Prostate gland (tissue), 2 donors: ENCODE data around the gene KCNQ1. TPM values are rescaled to one million over a fixed set of nuclear protein-coding genes. Genes with fewer than 3 reads are reported as not detected.
A peak's percentile ranks its signal among the peaks of the same experiment; 100 is the strongest.

Experiments
- DNase-seq: peaks from one replicate; pipeline ENCODE4 v3.0.0-alpha.2; 2019; ENCODE audit warnings: low spot score
- H3K27ac ChIP-seq, 2 donors: fragments of 200-600 bp; sonication (generic); 2 replicates each; pipeline ENCODE4 v1.5.1; 2017 to 2019
- H3K27me3 ChIP-seq: fragments of 200-600 bp; sonication (generic); replicated peaks from 2 replicates; pipeline ENCODE4 v1.5.1; 2019; ENCODE audit not compliant: insufficient read depth
- H3K36me3 ChIP-seq, 2 donors: fragments of 200-600 bp; sonication (generic); 1 replicate in 1 of 2; 2 replicates in 1 of 2; pipeline versions ENCODE4 v1.5.1 to v1.8.1; 2017 to 2019
- H3K4me1 ChIP-seq: fragments of 200-600 bp; sonication (generic); replicated peaks from 2 replicates; pipeline ENCODE4 v1.5.1; 2019
- H3K4me3 ChIP-seq, 2 donors: fragments of 200-600 bp; sonication (generic); 2 replicates each; pipeline ENCODE4 v1.5.1; 2017 to 2019
- H3K9me3 ChIP-seq: fragments of 200-600 bp; sonication (generic); 2 replicates; pipeline ENCODE4 v1.5.1; 2017
- CTCF ChIP-seq, 4 experiments: fragments of 200-600 bp in 2 of 4; fragments of 450-650 bp in 2 of 4; sonication (generic) in 2 of 4; IDR thresholded peaks; 1 replicate in 3 of 4; 2 replicates in 1 of 4; pipeline ENCODE4 v1.5.1; 2016 to 2019; ENCODE audit warnings: antibody characterized with exemption in 4 of 4, mild to moderate bottlenecking in 2 of 4, moderate library complexity in 2 of 4
- POLR2A ChIP-seq: fragments of 450-650 bp; IDR thresholded peaks from one replicate; pipeline ENCODE4 v1.6.1; 2016; ENCODE audit warnings: antibody characterized with exemption, mild to moderate bottlenecking
- POLR2AphosphoS5 ChIP-seq: sonication (generic); formaldehyde crosslinking; IDR thresholded peaks from one replicate; pipeline ENCODE4 v1.6.1; 2017; ENCODE audit warnings: antibody characterized with exemption
- WGBS: methylation state at CpG from one replicate; pipeline ENCODE4 v1.1.5; 2018; 5-methylcytosine and 5-hydroxymethylcytosine counted together
- intact Hi-C: fragments of 100-400 bp; cut with DNase I; formaldehyde crosslinking; loops from one replicate; pipeline ENCODE4 v1.14.2; 2022
- total RNA-seq, 2 donors: library from RNA; depleted of rRNA; stranded (reverse); fragments of >200 nt; gene quantifications; one replicate each; pipeline ENCODE4 v1.1.0, GENCODE V29; 2016

KCNQ1 gene
- total RNA-seq, 2 donors from 2014 or later: 10.0 to 33.8 TPM

- Histone ChIP-seq H3K27me3 (no peaks in the 10 kb centered on the region), H3K4me3 (no peak overlapping the region), H3K27ac (peak overlapping the region; percentile 85 to 88), H3K9me3 (no peaks in the 10 kb centered on the region), H3K36me3 (no peaks in the 10 kb centered on the region), H3K4me1 (peaks cover 20% of the 10 kb centered on the region)
- no peak for DNase-seq
- WGBS: 61% methylated on average over 4 of the region's 4 CpGs
- TF ChIP-seq CTCF (IDR thresholded peaks at IDR 0.05): peak in 2 of 4 experiments; percentile 30 to 37
- TF ChIP-seq POLR2AphosphoS5: no peak
- intact Hi-C loops: loop anchor here (10.0 kb wide), 1 partner anchor 698 kb away; no protein-coding TSS in a partner anchor
Measured at GRCh38 chr11:2892967-2893528, 448.2 kb downstream of the KCNQ1 start.

GRCh38 chr11:2893935-2894334 lies 449.1 kb downstream of the KCNQ1 start:
- no peak for TF ChIP-seq CTCF (IDR thresholded peaks at IDR 0.05)
- no peak for TF ChIP-seq POLR2A
- no peak for TF ChIP-seq POLR2AphosphoS5
- no peaks in the 10 kb centered on the region for H3K36me3 ChIP-seq
- H3K4me1 ChIP-seq: peaks cover 20% of the 10 kb centered on the region
- no peaks in the 10 kb centered on the region for H3K9me3 ChIP-seq
- DNase-seq: no peak
- H3K27ac ChIP-seq: no peak overlapping the region
- intact Hi-C loops: loop anchor here (10.0 kb wide), 1 partner anchor 699 kb away; no protein-coding TSS in a partner anchor
- H3K27me3 ChIP-seq: no peaks in the 10 kb centered on the region
- WGBS: 90% methylated on average over 4 of the region's 4 CpGs
- no peak overlapping the region for H3K4me3 ChIP-seq

GRCh38 chr11:2896047-2896446 lies 451.2 kb downstream of the KCNQ1 start:
- DNase-seq: no peak
- Histone ChIP-seq H3K9me3 (no peaks in the 10 kb centered on the region), H3K27ac (no peak overlapping the region), H3K36me3 (no peaks in the 10 kb centered on the region), H3K27me3 (no peaks in the 10 kb centered on the region), H3K4me3 (no peak overlapping the region), H3K4me1 (peaks cover 14% of the 10 kb centered on the region)
- 83% methylated on average over 9 of the region's 9 CpGs for WGBS
- no peak for TF ChIP-seq CTCF (IDR thresholded peaks at IDR 0.05)
- no peak for TF ChIP-seq POLR2AphosphoS5
- no peak for TF ChIP-seq POLR2A
- intact Hi-C loops: loop anchor here (10.0 kb wide), 1 partner anchor 701 kb away; no protein-coding TSS in a partner anchor

GRCh38 chr11:2897048-2897447 lies 452.2 kb downstream of the KCNQ1 start:
- intact Hi-C loops: loop anchor here (10.0 kb wide), 1 partner anchor 702 kb away; no protein-coding TSS in a partner anchor
- Histone ChIP-seq H3K36me3 (no peaks in the 10 kb centered on the region), H3K4me3 (no peak overlapping the region), H3K9me3 (no peaks in the 10 kb centered on the region), H3K27me3 (no peaks in the 10 kb centered on the region), H3K4me1 (peaks cover 8% of the 10 kb centered on the region), H3K27ac (no peak overlapping the region)
- DNase-seq: no peak
- TF ChIP-seq POLR2A: no peak
- TF ChIP-seq CTCF (IDR thresholded peaks at IDR 0.05): no peak
- TF ChIP-seq POLR2AphosphoS5: no peak
- 94% methylated on average over 6 of the region's 6 CpGs for WGBS
